DMS114 treated with DMSO at 0.1 percent for 48 hours (cell line): ENCODE data around the gene OR2AP1.
"Not testable (repeated sequence)": the region's sequence is repeated elsewhere in the genome, so short reads cannot be mapped to it uniquely, and the experiment has no call there.

Experiments
- DNase-seq: peaks from one replicate; lab custom pipeline; 2025; ENCODE audit not compliant: unreplicated experiment; lab: John Stamatoyannopoulos, UW

OR2AP1 gene

GRCh38 chr12:55572168-55572567, at the start of gene OR2AP1:
Gene OR2AP1, plus strand, starts transcription at chr12:55572468. Its CDS starts 1,947 bp downstream, at chr12:55574415.
- no peak for DNase-seq

- not testable (repeated sequence) for DNase-seq
These were observed 24.0 kb upstream of the OR2AP1 start for GRCh38 chr12:55548235-55548634.

GRCh38 chr12:55548756-55549155, 23.5 kb upstream of the OR2AP1 start:
- DNase-seq: no peak

GRCh38 chr12:55549302-55549701, 23.0 kb upstream of the OR2AP1 start, which contains the start of gene OR6C4:
Gene OR6C4, plus strand, starts transcription at chr12:55549602. Its CDS starts 1,625 bp downstream, at chr12:55551227.
- no peak for DNase-seq

GRCh38 chr12:55554296-55554695, 18.0 kb upstream of the OR2AP1 start:
- no peak for DNase-seq

GRCh38 chr12:55570060-55570459, 2.2 kb upstream of the OR2AP1 start:
- not testable (repeated sequence) for DNase-seq

- not testable (repeated sequence) for DNase-seq
These were observed 1.6 kb upstream of the OR2AP1 start for GRCh38 chr12:55570689-55571088.

GRCh38 chr12:55582066-55582465, 9.8 kb downstream of the OR2AP1 start:
- DNase-seq: no peak

- no peak for DNase-seq
These were observed 13.5 kb downstream of the OR2AP1 start for GRCh38 chr12:55585817-55586216.

GRCh38 chr12:55590152-55590551, 17.9 kb downstream of the OR2AP1 start:
- DNase-seq: not testable (repeated sequence)

GRCh38 chr12:55607821-55608594, 35.7 kb downstream of the OR2AP1 start:
- DNase-seq: no peak

GRCh38 chr12:55610598-55610997, 38.3 kb downstream of the OR2AP1 start:
- DNase-seq: no peak

GRCh38 chr12:55612646-55613045, 40.4 kb downstream of the OR2AP1 start:
- no peak for DNase-seq

- no peak for DNase-seq
These were observed 42.5 kb downstream of the OR2AP1 start for GRCh38 chr12:55614764-55615163.

GRCh38 chr12:55619354-55620138, 47.3 kb downstream of the OR2AP1 start:
- DNase-seq: peak; percentile 88

GRCh38 chr12:55624056-55624455, 51.8 kb downstream of the OR2AP1 start:
- DNase-seq: no peak
